Bronchial epithelial cell (primary cell): ENCODE measurements around the gene LRMDA. TPM values are rescaled to one million over a fixed set of nuclear protein-coding genes. Genes with fewer than 3 reads are reported as not detected.

Source experiments
- DNase-seq: peaks from one replicate; pipeline ENCODE4 v3.0.0-alpha.2; 2010; ENCODE audit warnings: low read depth
- FAIRE-seq: peaks from 2 replicates; lab custom pipeline; 2011; peaks lifted over from hg19 to GRCh38; lab: Jason Lieb, UNC
- H3K27me3 ChIP-seq: 2 replicates; pipeline ENCODE4 v1.5.1; 2011; ENCODE audit warnings: low read length; ENCODE audit not compliant: control insufficient read depth, insufficient read depth
- H3K36me3 ChIP-seq: 2 replicates; pipeline ENCODE4 v1.5.1; 2011; ENCODE audit warnings: low read length; ENCODE audit not compliant: control insufficient read depth, insufficient read depth
- H3K4me3 ChIP-seq: 2 replicates; pipeline ENCODE4 v1.5.1; 2011; ENCODE audit warnings: mild to moderate bottlenecking, low read depth, low read length, control low read depth
- total RNA-seq: library from RNA; depleted of rRNA; stranded (reverse); fragments of >200 nt; gene quantifications from 2 replicates; pipeline ENCODE4 v1.2.1, GENCODE V29; 2014
- TF ChIP-seq, protein P1 (sequence below): IDR thresholded peaks from 2 replicates; pipeline ENCODE4 v1.5.1; 2011; ENCODE audit warnings: mild to moderate bottlenecking, moderate library complexity, low read length, control low read depth, inconsistent platforms; ENCODE audit not compliant: insufficient read depth, severe bottlenecking

Gene LRMDA
- total RNA-seq, 1 donor from 2014 or later, result 1.6 TPM

DNA sequence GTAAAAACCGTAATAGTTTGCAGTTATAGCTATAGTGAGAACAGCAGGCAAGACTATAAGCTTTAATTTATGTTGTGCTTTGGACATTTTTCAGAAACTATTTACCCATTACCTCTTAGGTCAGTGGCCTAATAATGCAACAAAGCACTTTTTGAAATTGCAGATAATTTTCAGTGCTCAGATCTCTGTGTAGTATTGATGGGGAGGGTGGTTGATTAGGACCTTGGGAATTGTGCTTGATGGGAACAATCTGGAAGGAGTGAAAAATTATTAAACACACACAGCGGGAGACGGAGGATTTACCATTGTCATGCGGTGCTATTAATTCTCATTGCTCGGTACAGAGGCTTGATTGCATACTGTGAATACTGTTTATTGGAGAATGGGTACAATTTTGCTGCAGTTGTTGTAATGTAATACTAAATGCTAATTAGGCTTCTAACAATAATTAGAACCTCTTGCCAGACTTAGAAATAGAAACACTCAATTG is 304.8 kb downstream of the LRMDA start:
- no peaks in the 10 kb centered on the region for H3K27me3 ChIP-seq
- TF ChIP-seq, protein P1, sequence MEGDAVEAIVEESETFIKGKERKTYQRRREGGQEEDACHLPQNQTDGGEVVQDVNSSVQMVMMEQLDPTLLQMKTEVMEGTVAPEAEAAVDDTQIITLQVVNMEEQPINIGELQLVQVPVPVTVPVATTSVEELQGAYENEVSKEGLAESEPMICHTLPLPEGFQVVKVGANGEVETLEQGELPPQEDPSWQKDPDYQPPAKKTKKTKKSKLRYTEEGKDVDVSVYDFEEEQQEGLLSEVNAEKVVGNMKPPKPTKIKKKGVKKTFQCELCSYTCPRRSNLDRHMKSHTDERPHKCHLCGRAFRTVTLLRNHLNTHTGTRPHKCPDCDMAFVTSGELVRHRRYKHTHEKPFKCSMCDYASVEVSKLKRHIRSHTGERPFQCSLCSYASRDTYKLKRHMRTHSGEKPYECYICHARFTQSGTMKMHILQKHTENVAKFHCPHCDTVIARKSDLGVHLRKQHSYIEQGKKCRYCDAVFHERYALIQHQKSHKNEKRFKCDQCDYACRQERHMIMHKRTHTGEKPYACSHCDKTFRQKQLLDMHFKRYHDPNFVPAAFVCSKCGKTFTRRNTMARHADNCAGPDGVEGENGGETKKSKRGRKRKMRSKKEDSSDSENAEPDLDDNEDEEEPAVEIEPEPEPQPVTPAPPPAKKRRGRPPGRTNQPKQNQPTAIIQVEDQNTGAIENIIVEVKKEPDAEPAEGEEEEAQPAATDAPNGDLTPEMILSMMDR, result no peak
- no peak for FAIRE-seq

DNA sequence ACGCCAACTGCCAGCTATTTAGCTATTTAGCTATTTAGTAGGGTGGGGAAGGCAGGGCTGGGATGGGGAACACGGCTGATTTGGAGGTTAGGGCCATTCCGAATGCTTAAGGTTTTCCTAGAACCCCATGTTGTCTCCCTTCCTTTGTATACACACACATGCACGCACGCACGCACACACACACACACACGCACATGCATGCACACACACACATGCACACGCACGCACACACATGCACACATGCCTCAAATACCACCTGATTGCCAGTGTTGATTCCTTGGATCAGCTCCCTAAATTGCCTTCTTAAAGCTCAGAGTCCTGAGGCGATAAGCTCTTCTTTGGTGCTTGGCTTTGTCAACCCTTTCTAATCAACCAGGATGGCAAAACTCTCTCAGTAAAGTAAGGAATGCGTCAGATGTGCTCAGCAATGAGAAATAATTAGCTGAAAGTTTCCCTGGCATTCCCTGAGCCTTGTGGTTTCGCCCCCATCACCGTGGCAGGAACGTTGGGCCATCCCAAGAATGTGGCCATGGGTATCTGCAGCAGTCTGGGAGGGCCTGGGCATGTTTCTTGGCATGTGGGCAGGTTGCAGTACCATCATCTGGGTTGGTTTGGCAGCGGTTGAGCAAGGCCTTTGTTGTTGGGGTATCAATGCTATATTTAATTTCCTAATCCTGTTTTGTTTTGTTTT is 305.6 kb downstream of the LRMDA start:
- peak; percentile 93 for FAIRE-seq
- H3K4me3 ChIP-seq, result no peak overlapping the region
- peak; percentile 49 for DNase-seq
- no peaks in the 10 kb centered on the region for H3K27me3 ChIP-seq
- no peaks in the 10 kb centered on the region for H3K36me3 ChIP-seq
- TF ChIP-seq, protein P1, result no peak

More for the DNA sequence above, 304.8 kb downstream of the LRMDA start:
- no peak for DNase-seq
- Histone ChIP-seq H3K4me3 (no peak overlapping the region), H3K36me3 (no peaks in the 10 kb centered on the region)

DNA sequence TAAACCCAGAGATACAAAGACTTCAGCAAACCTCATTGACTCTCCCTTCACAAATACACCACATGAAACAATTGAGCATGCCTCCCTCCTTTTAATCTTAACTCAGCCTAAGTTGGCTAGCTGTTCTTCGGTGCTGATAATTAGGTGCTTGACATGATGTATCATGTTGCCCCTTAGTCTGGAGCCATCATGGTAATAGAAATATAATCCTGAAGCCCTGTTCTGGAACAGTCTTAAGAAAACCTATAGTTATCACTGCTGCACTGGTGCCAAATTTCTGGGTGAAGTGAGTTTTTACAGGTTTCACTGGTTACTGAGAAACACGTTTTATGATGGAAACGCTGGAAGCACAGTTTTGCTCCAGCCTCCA is 306.1 kb downstream of the LRMDA start:
- FAIRE-seq (no peak), DNase-seq (no peak)
- H3K4me3 ChIP-seq, result no peak overlapping the region
- no peaks in the 10 kb centered on the region for H3K36me3 ChIP-seq
- TF ChIP-seq, protein P1, result no peak
- no peaks in the 10 kb centered on the region for H3K27me3 ChIP-seq

DNA sequence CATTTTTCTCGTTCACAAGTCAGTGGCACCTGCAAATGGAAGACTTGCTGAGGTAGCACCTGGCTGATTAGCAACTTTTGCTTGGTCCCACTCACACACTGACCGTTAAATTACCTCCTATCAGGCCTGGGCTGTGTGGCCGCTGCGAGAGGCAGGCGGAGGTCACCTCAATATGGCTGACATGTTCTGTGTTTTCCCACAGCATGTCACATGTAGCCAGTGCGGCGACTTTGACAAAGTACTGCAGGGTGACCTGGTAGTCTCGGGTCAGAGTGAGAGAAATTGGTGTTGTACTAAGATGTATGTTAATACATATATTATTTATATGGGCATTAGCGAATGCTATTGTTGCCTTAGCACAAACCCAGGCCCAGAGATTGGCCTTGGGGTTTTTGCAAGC is 307.5 kb downstream of the LRMDA start:
- no peak overlapping the region for H3K4me3 ChIP-seq
- no peak for DNase-seq
- no peak for FAIRE-seq
- TF ChIP-seq, protein P1, result no peak
- no peaks in the 10 kb centered on the region for H3K36me3 ChIP-seq
- H3K27me3 ChIP-seq, result no peaks in the 10 kb centered on the region

DNA sequence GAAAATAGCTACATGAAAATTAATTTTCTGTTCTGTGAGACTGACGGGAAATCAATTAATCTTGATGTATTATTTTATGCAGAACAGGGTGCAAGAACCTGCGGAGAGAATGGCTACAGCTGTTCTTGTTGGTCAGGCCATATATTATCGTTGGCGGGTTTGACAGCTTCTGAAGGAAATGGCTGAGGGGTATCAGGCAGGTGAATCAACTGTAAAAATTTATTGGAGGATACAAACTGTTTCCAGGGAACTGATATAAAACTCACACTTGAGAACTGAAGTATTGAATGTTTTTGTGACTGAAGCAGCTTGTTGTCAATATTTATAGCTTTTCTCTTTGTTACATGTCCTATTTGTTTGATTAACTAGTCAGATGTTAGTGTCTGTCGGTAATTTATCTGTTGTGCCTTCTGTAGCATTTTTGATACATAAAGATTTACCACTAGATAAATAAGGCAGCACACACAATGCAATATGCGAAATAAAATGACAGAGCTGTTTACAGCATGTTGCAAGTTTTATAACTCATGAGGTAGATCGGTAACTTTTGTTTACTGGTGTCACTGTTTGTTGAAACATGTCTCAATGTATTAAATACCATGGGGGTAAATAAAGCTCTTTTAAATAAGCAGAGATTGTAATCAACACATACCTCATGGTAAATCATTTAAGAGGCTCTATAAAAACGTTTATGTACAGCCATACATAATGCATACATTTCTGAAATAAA is 308.2 kb downstream of the LRMDA start:
- H3K4me3 ChIP-seq, result no peak overlapping the region
- no peaks in the 10 kb centered on the region for H3K36me3 ChIP-seq
- no peaks in the 10 kb centered on the region for H3K27me3 ChIP-seq
- no peak for DNase-seq
- TF ChIP-seq, protein P1, result no peak
- no peak for FAIRE-seq
